Measurements from ENCODE around the gene PTP4A1. TPM values are rescaled to one million over a fixed set of nuclear protein-coding genes. Genes with fewer than 3 reads are reported as not detected.

The PTP4A1 gene
- total RNA-seq, 1 donor from 2014 or later, result 31.3 TPM

DNA sequence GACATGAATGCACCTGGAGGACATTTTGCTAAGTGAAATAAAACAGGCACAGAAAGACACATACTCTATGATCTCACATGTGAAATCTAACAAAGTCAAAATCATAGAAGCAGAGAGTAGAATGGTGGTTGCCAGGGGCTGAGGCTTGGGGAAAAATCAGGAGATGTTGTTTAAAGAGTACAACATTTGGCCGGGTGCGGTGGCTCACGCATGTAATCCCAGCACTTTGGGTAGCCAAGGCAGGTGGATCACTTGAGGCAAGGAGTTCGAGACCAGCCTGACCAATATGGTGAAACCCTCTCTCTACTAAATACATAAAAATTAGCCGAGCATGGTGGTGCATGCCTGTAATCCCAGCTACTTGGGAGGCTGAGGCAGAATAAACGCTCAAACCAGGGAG, 26.0 kb upstream of the PTP4A1 start:
- no peaks in the 10 kb centered on the region for H4K20me1 ChIP-seq (ENCODE audit: low read depth)
- TF ChIP-seq EZH2phosphoT487 (IDR thresholded peaks at IDR 0.05) (no peak), EZH2 (IDR thresholded peaks at IDR 0.05) (no peak)
- TF ChIP-seq, protein P1, sequence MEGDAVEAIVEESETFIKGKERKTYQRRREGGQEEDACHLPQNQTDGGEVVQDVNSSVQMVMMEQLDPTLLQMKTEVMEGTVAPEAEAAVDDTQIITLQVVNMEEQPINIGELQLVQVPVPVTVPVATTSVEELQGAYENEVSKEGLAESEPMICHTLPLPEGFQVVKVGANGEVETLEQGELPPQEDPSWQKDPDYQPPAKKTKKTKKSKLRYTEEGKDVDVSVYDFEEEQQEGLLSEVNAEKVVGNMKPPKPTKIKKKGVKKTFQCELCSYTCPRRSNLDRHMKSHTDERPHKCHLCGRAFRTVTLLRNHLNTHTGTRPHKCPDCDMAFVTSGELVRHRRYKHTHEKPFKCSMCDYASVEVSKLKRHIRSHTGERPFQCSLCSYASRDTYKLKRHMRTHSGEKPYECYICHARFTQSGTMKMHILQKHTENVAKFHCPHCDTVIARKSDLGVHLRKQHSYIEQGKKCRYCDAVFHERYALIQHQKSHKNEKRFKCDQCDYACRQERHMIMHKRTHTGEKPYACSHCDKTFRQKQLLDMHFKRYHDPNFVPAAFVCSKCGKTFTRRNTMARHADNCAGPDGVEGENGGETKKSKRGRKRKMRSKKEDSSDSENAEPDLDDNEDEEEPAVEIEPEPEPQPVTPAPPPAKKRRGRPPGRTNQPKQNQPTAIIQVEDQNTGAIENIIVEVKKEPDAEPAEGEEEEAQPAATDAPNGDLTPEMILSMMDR (IDR thresholded peaks at IDR 0.05), result no peak
- H3K9me3 Mint-ChIP-seq, result no peaks in the 10 kb centered on the region
- H3K4me1 Mint-ChIP-seq, result no peaks in the 10 kb centered on the region
- H3K27ac ChIP-seq, result no peak overlapping the region
- H3K4me3 Mint-ChIP-seq, result no peak overlapping the region
- no peak for DNase-seq (ENCODE audit: low spot score)
- no peaks in the 10 kb centered on the region for H3K27me3 ChIP-seq
- H3K9me3 ChIP-seq (ENCODE audit: low read depth), result no peaks in the 10 kb centered on the region
- H3F3A ChIP-seq (ENCODE audit: low read depth), result no peaks in the 10 kb centered on the region
- H3K27ac Mint-ChIP-seq, result no peak overlapping the region
- no peak overlapping the region for H3K4me2 ChIP-seq
- H3K4me3 ChIP-seq, result no peak overlapping the region
- no peaks in the 10 kb centered on the region for H3K36me3 Mint-ChIP-seq
- H2AFZ ChIP-seq (replicated peaks), result no peak overlapping the region
- no peaks in the 10 kb centered on the region for H3K27me3 Mint-ChIP-seq (ENCODE audit: insufficient read depth, low read depth)
- no peaks in the 10 kb centered on the region for H3K36me3 ChIP-seq
- H3K9ac ChIP-seq, result no peak overlapping the region
- no peaks in the 10 kb centered on the region for H3K4me1 ChIP-seq
- no peaks in the 10 kb centered on the region for H3K79me2 ChIP-seq (ENCODE audit: low read depth)

GRCh38 chr6:63546697-63547096, 25.6 kb upstream of the PTP4A1 start:
- Histone ChIP-seq H3K36me3 (no peaks in the 10 kb centered on the region), H3K27ac (no peak overlapping the region), H3K4me1 (no peaks in the 10 kb centered on the region), H3K79me2 (ENCODE audit: low read depth) (no peaks in the 10 kb centered on the region), H3K9me3 (ENCODE audit: low read depth) (no peaks in the 10 kb centered on the region), H4K20me1 (ENCODE audit: low read depth) (no peaks in the 10 kb centered on the region), H3K27me3 (no peaks in the 10 kb centered on the region), H3F3A (ENCODE audit: low read depth) (no peaks in the 10 kb centered on the region), H3K4me2 (no peak overlapping the region), H2AFZ (replicated peaks) (no peak overlapping the region), H3K9ac (no peak overlapping the region), H3K4me3 (no peak overlapping the region)
- no peak for DNase-seq (ENCODE audit: low spot score)
- no peak for TF ChIP-seq EZH2 (IDR thresholded peaks at IDR 0.05)
- TF ChIP-seq, protein P1 (IDR thresholded peaks at IDR 0.05), result no peak
- no peak for TF ChIP-seq EZH2phosphoT487 (IDR thresholded peaks at IDR 0.05)
- Mint-ChIP-seq H3K4me1 (no peaks in the 10 kb centered on the region), H3K9me3 (no peaks in the 10 kb centered on the region), H3K27me3 (ENCODE audit: insufficient read depth, low read depth) (no peaks in the 10 kb centered on the region), H3K36me3 (no peaks in the 10 kb centered on the region), H3K27ac (no peak overlapping the region), H3K4me3 (no peak overlapping the region)

DNA sequence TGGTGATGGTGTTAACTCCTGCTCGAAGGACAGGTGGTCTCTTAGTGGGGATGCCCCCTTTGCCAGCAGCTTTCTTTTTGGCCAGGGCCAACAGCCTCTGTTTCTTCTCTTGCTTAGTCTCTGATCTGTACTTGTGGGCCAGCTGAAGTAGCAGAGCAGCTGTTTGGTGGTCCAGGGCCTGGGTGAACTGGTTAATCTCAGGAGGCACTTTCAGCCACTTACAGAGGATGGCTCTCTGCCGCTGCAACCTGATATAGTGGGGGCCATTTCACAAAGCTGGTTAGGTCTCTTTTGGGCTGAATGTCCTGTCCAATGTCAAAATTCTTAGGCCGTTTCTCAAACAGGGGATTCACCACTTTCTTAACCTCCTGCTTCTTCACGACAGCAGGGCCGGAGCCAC, 23.2 kb upstream of the PTP4A1 start:
- Histone ChIP-seq H4K20me1 (ENCODE audit: low read depth) (no peaks in the 10 kb centered on the region), H3K4me1 (no peaks in the 10 kb centered on the region), H3K9me3 (ENCODE audit: low read depth) (no peaks in the 10 kb centered on the region), H3F3A (ENCODE audit: low read depth) (no peaks in the 10 kb centered on the region), H3K36me3 (no peaks in the 10 kb centered on the region), H3K4me3 (no peak overlapping the region), H2AFZ (replicated peaks) (no peak overlapping the region), H3K79me2 (ENCODE audit: low read depth) (no peaks in the 10 kb centered on the region), H3K27ac (no peak overlapping the region), H3K9ac (no peak overlapping the region), H3K4me2 (no peak overlapping the region), H3K27me3 (no peaks in the 10 kb centered on the region)
- no peak overlapping the region for H3K27ac Mint-ChIP-seq
- no peak for DNase-seq (ENCODE audit: low spot score)
- TF ChIP-seq, protein P1 (IDR thresholded peaks at IDR 0.05), result no peak
- TF ChIP-seq EZH2 (IDR thresholded peaks at IDR 0.05) (no peak), EZH2phosphoT487 (IDR thresholded peaks at IDR 0.05) (no peak)
- no peak overlapping the region for H3K4me3 Mint-ChIP-seq
- no peaks in the 10 kb centered on the region for H3K36me3 Mint-ChIP-seq
- no peaks in the 10 kb centered on the region for H3K27me3 Mint-ChIP-seq (ENCODE audit: insufficient read depth, low read depth)
- no peaks in the 10 kb centered on the region for H3K9me3 Mint-ChIP-seq
- no peaks in the 10 kb centered on the region for H3K4me1 Mint-ChIP-seq
